Mononuclear cell (primary cell): ENCODE results near the gene MAMSTR. TPM values are rescaled to one million over a fixed set of nuclear protein-coding genes. Genes with fewer than 3 reads are reported as not detected.

Source experiments
- H3K27me3 ChIP-seq: 2 replicates; pipeline ENCODE4 v1.6.0; 2011; ENCODE audit warnings: low read length, control low read depth; ENCODE audit not compliant: insufficient read depth
- H3K4me1 ChIP-seq: 2 replicates; pipeline ENCODE4 v1.5.1; 2011; ENCODE audit warnings: mild to moderate bottlenecking, low read length, control low read depth; ENCODE audit not compliant: insufficient read depth
- H3K4me3 ChIP-seq: 2 replicates; pipeline ENCODE4 v1.5.1; 2011; ENCODE audit warnings: mild to moderate bottlenecking, low read length, moderate library complexity
- H3K9me3 ChIP-seq: 2 replicates; pipeline ENCODE4 v1.5.1; 2011; ENCODE audit warnings: low read depth, mild to moderate bottlenecking, control low read depth, low read length
- total RNA-seq: library from RNA; depleted of rRNA; stranded (reverse); fragments of >200 nt; gene quantifications from one replicate; pipeline ENCODE4 v1.2.3, GENCODE V29; 2012

The MAMSTR gene
- total RNA-seq, 1 donor, result 0.10 TPM

GRCh38 chr19:48716562-48717291 lies 2.8 kb downstream of the MAMSTR start:
- Histone ChIP-seq H3K27me3 (no peaks in the 10 kb centered on the region), H3K4me3 (no peak overlapping the region), H3K9me3 (no peaks in the 10 kb centered on the region), H3K4me1 (peaks cover 26% of the 10 kb centered on the region)

DNA sequence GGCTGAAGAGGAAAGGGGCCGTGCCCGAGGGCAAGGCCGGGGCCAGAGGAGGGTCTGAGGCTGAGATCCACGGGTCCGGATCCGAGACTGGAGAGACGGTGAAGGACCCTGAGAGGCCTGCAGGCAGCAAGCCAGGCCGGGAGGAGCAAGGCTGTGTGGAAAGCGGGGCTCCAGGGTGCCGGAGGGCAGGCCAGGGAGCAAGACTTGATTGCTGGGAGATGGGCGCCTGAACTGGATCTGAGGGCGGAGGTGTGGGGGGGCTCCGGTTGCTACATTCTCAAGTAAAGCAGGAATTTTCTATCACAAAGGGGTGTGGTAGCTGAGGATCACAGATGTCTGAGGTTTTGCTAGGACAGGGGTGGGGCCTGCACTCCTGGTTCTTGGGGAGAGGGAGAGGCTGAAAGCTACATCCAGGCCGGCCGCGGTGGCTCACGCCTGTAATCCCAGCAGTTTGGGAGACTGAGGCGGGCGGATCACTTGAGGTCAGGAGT lies 3.8 kb downstream of the MAMSTR start:
- Histone ChIP-seq H3K4me3 (no peak overlapping the region), H3K4me1 (peaks cover 18% of the 10 kb centered on the region), H3K9me3 (no peaks in the 10 kb centered on the region), H3K27me3 (no peaks in the 10 kb centered on the region)

DNA sequence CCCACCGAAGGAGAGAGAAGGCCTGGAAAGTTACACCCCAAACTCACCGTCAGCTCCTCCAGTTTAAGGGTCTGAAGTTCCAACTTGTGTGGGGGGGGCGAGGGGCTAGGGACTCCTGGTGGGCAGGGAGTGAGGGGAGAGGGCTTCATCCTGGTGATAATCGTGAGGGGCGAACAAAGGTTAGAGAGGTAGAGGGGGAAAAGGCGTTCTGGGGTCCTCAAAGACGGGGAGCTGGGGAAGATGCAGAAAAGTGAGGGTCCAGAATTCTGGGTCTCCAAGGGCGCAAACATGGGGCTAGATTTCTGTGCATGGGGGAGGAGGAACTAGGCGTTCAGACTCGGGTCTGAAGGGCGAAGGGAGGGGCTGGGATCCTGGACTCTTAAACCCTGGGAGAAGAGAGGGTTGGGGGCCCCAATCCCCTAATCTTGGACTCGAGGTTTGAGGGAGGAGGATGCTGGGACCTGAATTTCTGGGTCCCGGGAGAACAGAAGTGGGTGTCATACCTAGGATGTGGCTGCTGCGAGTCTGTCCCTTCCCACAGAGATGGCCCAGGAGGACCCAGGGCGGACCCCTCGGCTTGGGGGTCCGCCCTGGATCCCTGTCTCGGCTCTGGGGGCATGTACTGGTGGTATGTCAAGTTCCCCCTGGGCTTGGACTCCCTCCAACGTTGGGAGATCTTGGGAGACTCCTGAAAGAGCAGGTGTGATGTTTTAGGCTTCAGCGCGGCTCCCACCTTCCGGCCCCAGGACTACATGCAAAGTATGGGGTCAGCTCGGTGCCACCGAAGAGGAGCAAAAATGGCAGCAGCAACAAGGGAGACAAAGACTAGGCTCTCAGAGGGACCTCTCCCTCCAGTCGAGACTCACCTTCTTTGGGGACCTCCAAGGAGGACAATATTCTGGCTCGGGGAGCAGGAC lies 4.5 kb downstream of the MAMSTR start:
- Histone ChIP-seq H3K4me3 (peak overlapping the region; percentile 53), H3K9me3 (no peaks in the 10 kb centered on the region), H3K27me3 (no peaks in the 10 kb centered on the region), H3K4me1 (peaks cover 18% of the 10 kb centered on the region)

GRCh38 chr19:48713864-48714755 lies 5.4 kb downstream of the MAMSTR start:
- H3K9me3 ChIP-seq, result no peaks in the 10 kb centered on the region
- H3K4me1 ChIP-seq, result peaks cover 18% of the 10 kb centered on the region
- no peaks in the 10 kb centered on the region for H3K27me3 ChIP-seq
- H3K4me3 ChIP-seq, result peak overlapping the region; percentile 53

DNA sequence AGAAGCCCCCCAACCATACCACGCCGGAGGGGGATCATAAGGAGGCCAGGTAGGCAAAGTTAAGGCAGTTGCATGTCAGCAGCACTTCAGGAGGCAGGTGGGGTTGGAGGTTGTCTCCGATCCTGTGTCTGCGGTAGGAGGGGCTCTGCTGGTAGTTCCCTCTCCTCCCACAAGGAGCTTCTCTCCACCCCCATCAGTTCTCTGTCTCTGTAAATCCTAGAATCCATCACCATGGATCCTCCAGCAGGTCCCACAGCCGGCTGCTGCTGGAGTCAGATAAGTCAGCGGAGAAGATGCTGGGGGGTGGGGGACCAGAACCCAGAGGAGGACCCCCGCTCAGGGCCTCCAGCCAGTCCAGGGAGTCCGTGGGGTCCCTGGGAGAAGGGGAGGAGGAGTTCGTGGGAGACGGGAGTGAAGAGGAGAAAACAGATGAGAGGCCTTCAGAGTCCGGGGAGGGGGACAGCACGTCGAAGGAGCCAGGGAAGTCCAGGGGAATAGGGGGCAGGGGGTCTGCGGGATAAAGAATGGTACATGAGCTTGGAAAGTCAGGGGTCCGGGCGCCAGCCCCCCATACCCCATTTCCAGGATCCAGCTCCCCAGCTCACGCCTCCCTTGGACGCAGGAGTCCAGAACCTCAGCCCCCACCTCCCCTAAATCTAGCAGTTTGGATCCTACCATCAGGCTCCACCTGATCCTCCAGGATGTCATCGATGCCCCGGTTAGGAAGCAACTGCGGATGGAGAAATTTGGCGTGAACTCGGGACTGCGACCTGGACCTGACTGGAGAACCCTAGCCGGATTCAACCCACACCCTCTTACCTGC lies 6.3 kb downstream of the MAMSTR start:
- Histone ChIP-seq H3K4me3 (peak overlapping the region; percentile 53), H3K9me3 (no peaks in the 10 kb centered on the region), H3K27me3 (no peaks in the 10 kb centered on the region), H3K4me1 (peaks cover 18% of the 10 kb centered on the region)

DNA sequence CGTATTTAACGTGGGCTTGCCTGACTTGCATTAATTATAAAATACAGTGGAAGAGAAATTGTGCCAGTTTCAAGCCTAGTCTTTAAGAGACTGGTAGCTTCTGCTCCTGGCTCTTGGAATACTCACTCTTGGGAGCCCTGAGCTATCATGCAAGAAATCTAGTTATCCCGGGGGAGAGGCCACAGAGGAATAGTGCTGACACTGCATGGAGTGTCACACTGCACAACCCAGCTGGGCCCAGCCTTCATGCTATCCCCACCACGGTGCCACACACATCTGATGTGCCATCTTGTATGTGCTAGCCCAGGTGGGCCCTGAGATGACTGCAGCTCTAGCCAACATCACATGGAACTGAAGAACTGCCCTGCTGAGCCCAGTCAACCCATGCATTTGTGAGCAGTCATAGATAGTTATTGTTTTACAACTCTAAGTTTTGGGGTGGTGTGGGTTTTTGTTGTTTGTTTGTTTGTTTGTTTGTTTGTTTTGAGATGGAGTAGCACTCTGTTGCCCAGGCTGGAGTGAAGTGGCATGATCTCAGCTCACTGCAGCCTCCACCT lies 8.3 kb downstream of the MAMSTR start:
- Histone ChIP-seq H3K27me3 (no peaks in the 10 kb centered on the region), H3K4me1 (peaks cover 18% of the 10 kb centered on the region), H3K4me3 (no peak overlapping the region), H3K9me3 (no peaks in the 10 kb centered on the region)

DNA sequence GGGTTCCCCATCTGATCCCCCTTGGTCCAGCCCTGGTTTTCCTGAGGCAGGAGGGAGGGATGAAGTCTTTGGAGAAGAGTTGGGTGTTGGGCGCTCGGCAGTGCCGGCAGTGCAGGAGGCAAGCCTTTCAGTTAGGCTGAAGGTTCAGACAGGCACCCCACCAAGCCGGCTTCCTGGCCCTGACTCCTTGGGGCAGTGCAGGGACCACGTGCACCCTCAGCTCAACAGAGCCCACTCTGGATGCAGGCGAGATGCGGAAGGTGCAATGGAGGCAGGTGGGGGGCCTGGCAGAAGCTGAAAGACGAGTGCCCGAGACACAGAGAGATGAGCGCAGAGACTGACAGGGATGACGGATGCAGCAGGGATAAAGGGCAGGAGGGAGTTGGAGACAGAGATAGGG lies 11.1 kb downstream of the MAMSTR start:
- H3K4me1 ChIP-seq, result peaks cover 6% of the 10 kb centered on the region
- H3K9me3 ChIP-seq, result no peaks in the 10 kb centered on the region
- H3K4me3 ChIP-seq, result no peak overlapping the region
- no peaks in the 10 kb centered on the region for H3K27me3 ChIP-seq

DNA sequence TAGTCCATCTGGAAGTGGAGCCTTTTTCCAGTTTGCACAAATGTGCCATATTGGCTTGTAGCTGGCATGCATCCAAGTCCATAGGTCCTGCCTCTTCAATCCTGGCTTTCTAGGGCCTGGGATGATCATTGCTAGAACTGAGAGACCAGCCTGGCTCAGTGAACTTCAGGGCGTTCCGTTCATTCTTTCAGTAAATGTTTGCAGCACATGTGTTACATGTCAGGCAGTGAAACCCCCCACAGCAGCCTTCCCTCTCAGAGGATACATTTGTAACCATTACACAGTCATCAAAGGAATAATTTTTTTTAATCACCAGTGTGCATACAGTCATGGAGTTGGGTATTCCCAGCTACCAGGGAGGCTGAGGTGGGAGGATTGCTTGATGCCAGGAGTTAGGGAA lies 14.1 kb downstream of the MAMSTR start:
- Histone ChIP-seq H3K4me1 (no peaks in the 10 kb centered on the region), H3K27me3 (no peaks in the 10 kb centered on the region), H3K9me3 (no peaks in the 10 kb centered on the region), H3K4me3 (no peak overlapping the region)

GRCh38 chr19:48703316-48703715 lies 16.2 kb downstream of the MAMSTR start:
- H3K4me1 ChIP-seq, result no peaks in the 10 kb centered on the region
- H3K27me3 ChIP-seq, result no peaks in the 10 kb centered on the region
- H3K4me3 ChIP-seq, result no peak overlapping the region

GRCh38 chr19:48702701-48703100 lies 16.8 kb downstream of the MAMSTR start:
- H3K4me1 ChIP-seq, result no peaks in the 10 kb centered on the region
- H3K9me3 ChIP-seq, result no peaks in the 10 kb centered on the region
- no peak overlapping the region for H3K4me3 ChIP-seq
- H3K27me3 ChIP-seq, result no peaks in the 10 kb centered on the region

More at GRCh38 chr19:48703316-48703715, 16.2 kb downstream of the MAMSTR start:
- no peaks in the 10 kb centered on the region for H3K9me3 ChIP-seq

DNA sequence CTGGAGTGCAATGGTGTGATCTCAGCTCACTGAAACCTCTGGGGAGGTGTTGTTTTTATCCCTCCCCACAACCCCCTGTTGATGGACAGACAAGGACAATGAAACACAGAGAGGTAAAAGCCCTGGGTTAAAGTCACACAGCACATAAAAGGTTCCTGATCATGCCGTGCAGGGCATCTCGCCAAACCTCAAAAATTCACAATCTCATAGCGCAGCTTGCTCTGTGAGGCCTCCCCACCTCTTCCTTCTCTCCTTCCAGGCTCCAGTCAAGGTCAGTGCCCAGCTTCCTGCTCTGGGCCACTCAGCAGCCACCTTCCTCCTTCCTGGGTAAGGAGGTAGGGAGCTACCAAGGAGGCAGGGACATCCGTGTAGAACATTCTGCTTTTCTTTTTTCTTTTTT lies 21.5 kb downstream of the MAMSTR start:
- H3K9me3 ChIP-seq, result no peaks in the 10 kb centered on the region
- H3K27me3 ChIP-seq, result peaks cover 14% of the 10 kb centered on the region
- no peak overlapping the region for H3K4me3 ChIP-seq
- H3K4me1 ChIP-seq, result peaks cover 7% of the 10 kb centered on the region

GRCh38 chr19:48696353-48697010 lies 23.0 kb downstream of the MAMSTR start:
- H3K4me1 ChIP-seq, result peaks cover 7% of the 10 kb centered on the region
- H3K4me3 ChIP-seq, result no peak overlapping the region
- peaks cover 14% of the 10 kb centered on the region for H3K27me3 ChIP-seq
- no peaks in the 10 kb centered on the region for H3K9me3 ChIP-seq

DNA sequence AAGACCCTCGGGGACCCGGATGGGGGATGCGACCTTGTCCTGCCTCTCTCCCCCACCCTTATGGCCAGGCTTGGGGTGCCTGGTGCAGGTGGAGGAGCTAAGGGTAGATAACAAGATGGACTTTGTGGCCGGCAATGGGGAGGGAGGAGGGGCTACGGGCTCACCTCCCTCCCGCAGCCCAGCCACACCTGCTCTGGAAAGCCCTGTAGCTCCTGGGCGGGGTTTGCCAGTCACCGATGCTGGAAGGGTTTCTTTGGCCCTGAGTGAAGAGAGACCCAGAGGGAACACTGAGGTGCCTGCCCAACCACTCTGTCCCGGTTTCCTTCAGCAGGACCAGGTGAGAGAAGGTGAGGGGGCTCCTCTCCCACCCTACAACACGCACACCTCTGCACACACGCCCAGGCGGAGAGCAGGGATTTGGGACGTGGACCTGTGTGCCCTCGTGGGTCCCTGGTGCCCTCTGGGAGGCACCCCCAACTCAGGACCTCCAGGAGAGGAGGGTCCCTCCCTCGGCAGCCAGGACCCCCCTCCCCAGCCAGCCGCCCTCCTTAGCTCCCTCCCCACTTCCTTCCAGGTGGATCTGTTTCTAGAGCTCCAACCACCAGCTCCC lies 23.7 kb downstream of the MAMSTR start, which contains the start of gene FUT2:
Gene FUT2, plus strand, starts transcription at position 229 of the 610 bp plus-strand sequence. CDS start 6,986 bp downstream, outside the sequence.
- peaks cover 7% of the 10 kb centered on the region for H3K4me1 ChIP-seq
- no peaks in the 10 kb centered on the region for H3K9me3 ChIP-seq
- peaks cover 14% of the 10 kb centered on the region for H3K27me3 ChIP-seq
- H3K4me3 ChIP-seq, result no peak within 1 kb of the TSS
